Hepatocyte (in vitro differentiated cells): Measurements from ENCODE around the gene ABCB8.

Source experiments
- EZH2 ChIP-seq: fragments of 200-600 bp; sonication (generic); IDR thresholded peaks from 2 replicates; pipeline ENCODE4 v1.6.1; 2016; ENCODE audit warnings: antibody characterized with exemption, mild to moderate bottlenecking, borderline replicate concordance
- EZH2phosphoT487 ChIP-seq: fragments of 200-600 bp; sonication (generic); IDR thresholded peaks from one replicate; pipeline ENCODE4 v1.6.1; 2018; ENCODE audit warnings: antibody characterized with exemption, mild to moderate bottlenecking, low read depth, moderate library complexity; ENCODE audit not compliant: unreplicated experiment, severe bottlenecking
- TF ChIP-seq, protein P1 (sequence below): fragments of 200-600 bp; sonication (generic); IDR thresholded peaks from 2 replicates; pipeline ENCODE4 v1.5.1; 2016; ENCODE audit warnings: antibody characterized with exemption, mild to moderate bottlenecking; ENCODE audit not compliant: poor library complexity

DNA sequence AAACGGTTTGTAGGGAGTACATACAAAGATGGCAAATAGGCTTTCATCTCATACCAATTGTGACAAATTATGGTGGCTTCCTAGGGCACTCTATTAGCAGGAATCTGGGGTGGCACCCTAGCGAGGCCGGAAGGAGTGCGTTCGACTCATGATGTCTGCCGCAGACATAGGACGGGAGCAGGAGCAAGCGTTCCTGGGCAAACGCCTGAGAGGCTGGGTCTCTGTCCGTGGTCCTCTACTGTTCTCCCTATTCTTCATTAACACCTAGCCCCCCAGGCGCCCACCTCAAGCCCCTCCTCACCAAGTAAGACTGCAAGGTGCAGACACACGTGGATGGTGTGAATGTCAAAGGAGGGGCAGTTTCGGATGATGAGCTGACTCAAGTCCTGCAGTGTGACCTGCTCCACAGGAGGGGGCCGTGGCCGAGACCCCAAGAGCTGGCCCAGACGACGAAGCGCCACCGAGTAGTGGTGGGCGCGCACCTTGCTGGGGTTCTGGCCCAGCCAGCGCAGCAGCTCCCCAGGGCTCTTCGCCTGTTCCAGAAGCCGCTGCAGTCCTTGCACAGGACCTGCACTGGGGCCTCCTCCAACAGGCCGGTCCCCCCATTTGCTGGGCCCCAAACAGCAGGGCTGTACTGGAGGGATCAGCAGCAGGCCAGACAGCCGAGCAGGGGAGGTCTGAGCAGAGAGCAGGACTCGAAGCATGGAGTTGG is 51.1 kb downstream of the ABCB8 start:
- TF ChIP-seq, protein P1, sequence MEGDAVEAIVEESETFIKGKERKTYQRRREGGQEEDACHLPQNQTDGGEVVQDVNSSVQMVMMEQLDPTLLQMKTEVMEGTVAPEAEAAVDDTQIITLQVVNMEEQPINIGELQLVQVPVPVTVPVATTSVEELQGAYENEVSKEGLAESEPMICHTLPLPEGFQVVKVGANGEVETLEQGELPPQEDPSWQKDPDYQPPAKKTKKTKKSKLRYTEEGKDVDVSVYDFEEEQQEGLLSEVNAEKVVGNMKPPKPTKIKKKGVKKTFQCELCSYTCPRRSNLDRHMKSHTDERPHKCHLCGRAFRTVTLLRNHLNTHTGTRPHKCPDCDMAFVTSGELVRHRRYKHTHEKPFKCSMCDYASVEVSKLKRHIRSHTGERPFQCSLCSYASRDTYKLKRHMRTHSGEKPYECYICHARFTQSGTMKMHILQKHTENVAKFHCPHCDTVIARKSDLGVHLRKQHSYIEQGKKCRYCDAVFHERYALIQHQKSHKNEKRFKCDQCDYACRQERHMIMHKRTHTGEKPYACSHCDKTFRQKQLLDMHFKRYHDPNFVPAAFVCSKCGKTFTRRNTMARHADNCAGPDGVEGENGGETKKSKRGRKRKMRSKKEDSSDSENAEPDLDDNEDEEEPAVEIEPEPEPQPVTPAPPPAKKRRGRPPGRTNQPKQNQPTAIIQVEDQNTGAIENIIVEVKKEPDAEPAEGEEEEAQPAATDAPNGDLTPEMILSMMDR = no peak
- no peak for TF ChIP-seq EZH2
- TF ChIP-seq EZH2phosphoT487 = no peak
